Transverse colon (tissue), 4 donors: ENCODE results near the gene STMP1.

Source experiments
- CTCF ChIP-seq, 5 experiments: fragments of 200-600 bp in 3 of 5; fragments of 450-650 bp in 2 of 5; sonication (generic) in 3 of 5; IDR thresholded peaks; 1 replicate in 2 of 5; 2 replicates in 3 of 5; pipeline ENCODE4 v1.5.1; 2016 to 2017; ENCODE audit warnings: antibody characterized with exemption in 5 of 5, inconsistent platforms in 3 of 5, mild to moderate bottlenecking in 2 of 5, moderate library complexity in 1 of 5
- EP300 ChIP-seq: sonication (generic); formaldehyde crosslinking; IDR thresholded peaks from one replicate; pipeline ENCODE4 v1.6.1; 2017; ENCODE audit warnings: antibody characterized with exemption, low read depth
- POLR2A ChIP-seq: fragments of 450-650 bp; IDR thresholded peaks from one replicate; pipeline ENCODE4 v1.6.1; 2016; ENCODE audit warnings: antibody characterized with exemption, mild to moderate bottlenecking, moderate library complexity
- POLR2AphosphoS5 ChIP-seq, 3 donors: sonication (generic); formaldehyde crosslinking; IDR thresholded peaks; one replicate each; pipeline ENCODE4 v1.6.1; 2016; ENCODE audit warnings: antibody characterized with exemption in 3 of 3

GRCh38 chr7:135616136-135616535, 46.2 kb upstream of the STMP1 start:
- TF ChIP-seq POLR2AphosphoS5 (IDR thresholded peaks at IDR 0.05) (no peak), CTCF (IDR thresholded peaks at IDR 0.05) (no peak), POLR2A (no peak), EP300 (no peak)
